K562 (cell line): Measurements from ENCODE around the gene ATP6V1F. TPM values are rescaled to one million over a fixed set of nuclear protein-coding genes. Genes with fewer than 3 reads are reported as not detected.

Experiments used
- CBFA2T3 ChIP-seq: fragments of 450-650 bp; IDR thresholded peaks from 2 replicates; pipeline ENCODE4 v1.6.1; 2017
- EZH2 ChIP-seq: IDR thresholded peaks from 2 replicates; pipeline ENCODE4 v1.6.1; 2012; ENCODE audit warnings: low read depth, mild to moderate bottlenecking, inconsistent platforms, low read length, borderline replicate concordance
- FOSL1 ChIP-seq: fragments of 200-800 bp; sonication (Bioruptor generic); conservative IDR thresholded peaks from 2 replicates; pipeline ENCODE4 v1.6.1; 2016; ENCODE audit warnings: missing genetic modification characterization, missing compliant biosample characterization
- FOXM1 ChIP-seq, 2 experiments: fragments of 450-650 bp in 1 of 2; sonication (generic) in 1 of 2; formaldehyde crosslinking in 1 of 2; IDR thresholded peaks; 2 replicates each; pipeline versions ENCODE4 v1.6.1 to v1.9.0; 2017 to 2022; ENCODE audit warnings: low read depth in 2 of 2, mild to moderate bottlenecking in 2 of 2, missing genetic modification reagents in 1 of 2, moderate library complexity in 1 of 2
- FUS ChIP-seq: fragments of 200-400 bp; formaldehyde crosslinking; optimal IDR thresholded peaks from 2 replicates; pipeline ENCODE3; 2017; ENCODE audit warnings: low read depth, low read length
- NFE2 ChIP-seq: IDR thresholded peaks from 2 replicates; pipeline ENCODE4 v1.6.1; 2014; ENCODE audit warnings: antibody characterized with exemption, low read depth
- NFRKB ChIP-seq: fragments of 450-650 bp; IDR thresholded peaks from 2 replicates; pipeline ENCODE4 v1.6.1; 2016; ENCODE audit warnings: low read depth
- SRSF3 ChIP-seq: fragments of 200-400 bp; formaldehyde crosslinking; IDR thresholded peaks from 2 replicates; pipeline ENCODE4 v1.6.1; 2016; ENCODE audit warnings: mild to moderate bottlenecking, low read length, moderate library complexity; ENCODE audit not compliant: insufficient read depth
- STAG1 ChIP-seq: sonication (generic); formaldehyde crosslinking; IDR thresholded peaks from 2 replicates; pipeline ENCODE4 v1.5.0; 2020; ENCODE audit warnings: missing genetic modification reagents, borderline replicate concordance
- ZC3H4 ChIP-seq: sonication (generic); formaldehyde crosslinking; IDR thresholded peaks from 2 replicates; pipeline ENCODE4 v1.9.0; 2021; ENCODE audit warnings: missing genetic modification reagents, borderline replicate concordance
- ZFP1 ChIP-seq: fragments of 450-650 bp; formaldehyde crosslinking; IDR thresholded peaks from 2 replicates; pipeline ENCODE4 v1.4.0; 2020; ENCODE audit warnings: mild to moderate bottlenecking, mixed read lengths
- ZNF253 ChIP-seq: fragments of 250-450 bp; sonication (Bioruptor Pico); conservative IDR thresholded peaks from 2 replicates; pipeline ENCODE4 v1.6.1; 2021; ENCODE audit warnings: mild to moderate bottlenecking
- ZNF699 ChIP-seq: fragments of 250-450 bp; sonication (Bioruptor Pico); IDR thresholded peaks from 2 replicates; pipeline ENCODE4 v1.8.0; 2021; ENCODE audit warnings: mild to moderate bottlenecking, moderate library complexity; ENCODE audit not compliant: insufficient replicate concordance
- polyA plus RNA-seq, 8 experiments: library from polyadenylated mRNA; depleted of rRNA in 4 of 8; stranded (reverse) in 5 of 8; unstranded in 3 of 8; fragments of >200 nt; fragmentation: Nextera tagmentation in 2 of 8; fragmentation: Illumina TruSeq in 1 of 8; extraction: Ambion mirVana in 2 of 8; extraction: Trizol in 1 of 8; gene quantifications; 2 replicates each; pipeline versions ENCODE4 v1.2.1 to v1.2.3, GENCODE V29; 2011 to 2014; ENCODE audit warnings: inconsistent platforms in 1 of 8, missing spikeins in 1 of 8
- total RNA-seq, 7 experiments: library from RNA; depleted of rRNA in 6 of 7; stranded (reverse); fragments of >200 nt in 6 of 7; fragmentation: Illumina TruSeq in 2 of 7; extraction: Trizol in 2 of 7; gene quantifications; 2 replicates each; pipeline versions ENCODE4 v1.2.1 to v1.2.3, GENCODE V29; 2011 to 2021; ENCODE audit warnings: low replicate concordance in 1 of 7
- TF ChIP-seq, protein P1 (sequence below): sonication (generic); formaldehyde crosslinking; IDR thresholded peaks from 2 replicates; pipeline ENCODE4 v1.5.0; 2020; ENCODE audit warnings: missing genetic modification reagents
- TF ChIP-seq, protein P2 (sequence below): fragments of 250-450 bp; sonication (Bioruptor Pico); IDR thresholded peaks from 2 replicates; pipeline ENCODE4 v1.8.0; 2021; ENCODE audit warnings: borderline replicate concordance, mild to moderate bottlenecking, moderate library complexity; ENCODE audit not compliant: poor library complexity, severe bottlenecking
- TF ChIP-seq, protein P3 (sequence below): IDR thresholded peaks from 2 replicates; pipeline ENCODE4 v1.6.1; 2014; ENCODE audit warnings: antibody characterized with exemption

The ATP6V1F gene
- total and polyA plus RNA-seq, 9 of the 15 experiments (the other 6 are each of a cell fraction or from before 2014, with no cell fraction given), result 206 to 1,123 (median 542) TPM

DNA sequence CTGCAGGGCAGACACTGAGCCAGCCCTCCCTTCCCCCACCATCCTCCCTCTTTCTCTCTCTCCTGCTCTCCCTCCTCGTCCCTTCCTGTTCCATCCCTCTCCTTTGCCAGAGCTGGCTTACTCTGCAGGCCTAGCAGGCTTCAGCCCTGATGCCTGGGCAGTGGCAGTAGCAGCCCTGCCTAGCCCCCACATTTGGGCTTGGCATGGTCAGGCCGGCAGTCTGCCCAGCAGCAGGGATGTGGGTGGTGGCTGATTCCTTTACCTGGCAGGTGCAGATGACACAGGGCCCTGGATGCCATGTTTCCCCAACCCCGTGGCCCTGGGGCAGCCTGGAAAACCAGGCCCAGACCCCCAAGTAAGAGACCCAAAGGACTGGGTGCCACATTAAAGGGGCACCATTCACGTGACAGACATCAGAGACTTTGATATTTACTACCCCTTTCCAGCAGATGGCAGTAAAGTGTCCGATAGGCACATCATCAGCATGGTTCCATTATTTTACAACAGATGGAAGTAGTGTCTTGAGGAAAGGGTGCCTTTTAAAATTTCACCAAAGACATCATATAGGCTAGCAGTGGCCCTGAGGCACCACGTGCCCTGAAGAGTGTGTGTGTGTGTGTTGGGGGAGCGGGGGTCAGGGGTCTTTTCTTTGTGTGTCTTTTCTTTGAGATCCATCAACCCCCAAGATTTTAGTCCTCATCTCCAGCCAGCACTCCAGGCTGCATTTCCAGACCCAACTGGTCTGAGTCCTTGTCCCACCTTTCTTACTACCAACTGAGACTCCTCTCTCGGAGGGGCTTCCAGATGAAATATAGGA, 41.9 kb downstream of the ATP6V1F start (continued):
- TF ChIP-seq FOSL1 (tag) (no peak), ZFP1 (CRISPR knock-in tag) (no peak), SRSF3 (no peak), EZH2 (no peak), NFE2 (no peak), NFRKB (no peak), ZC3H4 (CRISPR knock-in tag) (no peak), ZNF253 (CRISPR knock-in tag) (no peak), STAG1 (CRISPR knock-in tag) (no peak), FOXM1 (IDR thresholded peaks at IDR 0.05; ENCODE audit: low read depth) (no peak), FOXM1 (CRISPR knock-in tag; IDR thresholded peaks at IDR 0.05; ENCODE audit: low read depth) (no peak), CBFA2T3 (no peak), FUS (no peak), ZNF699 (CRISPR knock-in tag) (no peak)
- TF ChIP-seq, protein P1, sequence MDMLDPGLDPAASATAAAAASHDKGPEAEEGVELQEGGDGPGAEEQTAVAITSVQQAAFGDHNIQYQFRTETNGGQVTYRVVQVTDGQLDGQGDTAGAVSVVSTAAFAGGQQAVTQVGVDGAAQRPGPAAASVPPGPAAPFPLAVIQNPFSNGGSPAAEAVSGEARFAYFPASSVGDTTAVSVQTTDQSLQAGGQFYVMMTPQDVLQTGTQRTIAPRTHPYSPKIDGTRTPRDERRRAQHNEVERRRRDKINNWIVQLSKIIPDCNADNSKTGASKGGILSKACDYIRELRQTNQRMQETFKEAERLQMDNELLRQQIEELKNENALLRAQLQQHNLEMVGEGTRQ (CRISPR knock-in tag), result peak; percentile 58
- TF ChIP-seq, protein P2, sequence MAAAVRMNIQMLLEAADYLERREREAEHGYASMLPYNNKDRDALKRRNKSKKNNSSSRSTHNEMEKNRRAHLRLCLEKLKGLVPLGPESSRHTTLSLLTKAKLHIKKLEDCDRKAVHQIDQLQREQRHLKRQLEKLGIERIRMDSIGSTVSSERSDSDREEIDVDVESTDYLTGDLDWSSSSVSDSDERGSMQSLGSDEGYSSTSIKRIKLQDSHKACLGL (CRISPR knock-in tag), result no peak
- TF ChIP-seq, protein P3, sequence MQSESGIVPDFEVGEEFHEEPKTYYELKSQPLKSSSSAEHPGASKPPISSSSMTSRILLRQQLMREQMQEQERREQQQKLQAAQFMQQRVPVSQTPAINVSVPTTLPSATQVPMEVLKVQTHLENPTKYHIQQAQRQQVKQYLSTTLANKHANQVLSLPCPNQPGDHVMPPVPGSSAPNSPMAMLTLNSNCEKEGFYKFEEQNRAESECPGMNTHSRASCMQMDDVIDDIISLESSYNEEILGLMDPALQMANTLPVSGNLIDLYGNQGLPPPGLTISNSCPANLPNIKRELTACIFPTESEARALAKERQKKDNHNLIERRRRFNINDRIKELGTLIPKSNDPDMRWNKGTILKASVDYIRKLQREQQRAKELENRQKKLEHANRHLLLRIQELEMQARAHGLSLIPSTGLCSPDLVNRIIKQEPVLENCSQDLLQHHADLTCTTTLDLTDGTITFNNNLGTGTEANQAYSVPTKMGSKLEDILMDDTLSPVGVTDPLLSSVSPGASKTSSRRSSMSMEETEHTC, result peak; percentile 65; the same call in 1 of the 2 replicates
